Measurements from ENCODE around the gene RBL1.

DNA sequence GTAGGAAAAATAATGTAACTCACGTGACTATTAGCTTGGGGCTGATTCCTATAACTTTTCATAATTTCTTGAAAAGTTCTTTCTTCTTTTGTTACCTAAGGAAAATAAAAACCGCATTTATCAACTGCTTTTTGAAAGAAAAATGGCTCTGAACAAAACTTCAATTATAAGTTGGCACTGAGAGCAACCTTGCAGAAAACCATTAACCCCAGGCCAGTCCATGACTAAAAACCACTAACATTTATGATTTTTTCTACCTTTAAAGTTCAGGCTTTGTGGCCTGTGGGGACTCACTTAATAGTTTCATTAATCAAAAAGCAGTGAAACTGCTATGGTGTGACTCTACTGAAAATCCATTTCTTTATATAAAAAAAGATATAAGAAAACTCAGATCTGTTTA, 75.2 kb downstream of the RBL1 start:
- TF ChIP-seq REST (IDR thresholded peaks at IDR 0.05; ENCODE audit: insufficient read depth in 1 of 2, low read depth in 2 of 2, low read length in 2 of 2) (no peak), TAF1 (IDR thresholded peaks at IDR 0.05; ENCODE audit: borderline replicate concordance, insufficient read depth, low read length) (no peak), POLR2AphosphoS5 (IDR thresholded peaks at IDR 0.05; ENCODE audit: low read depth, low read length) (no peak)
